22Rv1 (cell line): ENCODE measurements around the gene CXCL16.

Experiments used
- ZFX ChIP-seq: fragments of 450-650 bp; IDR thresholded peaks from 2 replicates; pipeline ENCODE4 v1.6.1; 2017; ENCODE audit warnings: antibody characterized with exemption, borderline replicate concordance
- TF ChIP-seq, protein P1 (sequence below): fragments of 450-650 bp; IDR thresholded peaks from 2 replicates; pipeline ENCODE4 v1.5.1; 2017; ENCODE audit warnings: mild to moderate bottlenecking

DNA sequence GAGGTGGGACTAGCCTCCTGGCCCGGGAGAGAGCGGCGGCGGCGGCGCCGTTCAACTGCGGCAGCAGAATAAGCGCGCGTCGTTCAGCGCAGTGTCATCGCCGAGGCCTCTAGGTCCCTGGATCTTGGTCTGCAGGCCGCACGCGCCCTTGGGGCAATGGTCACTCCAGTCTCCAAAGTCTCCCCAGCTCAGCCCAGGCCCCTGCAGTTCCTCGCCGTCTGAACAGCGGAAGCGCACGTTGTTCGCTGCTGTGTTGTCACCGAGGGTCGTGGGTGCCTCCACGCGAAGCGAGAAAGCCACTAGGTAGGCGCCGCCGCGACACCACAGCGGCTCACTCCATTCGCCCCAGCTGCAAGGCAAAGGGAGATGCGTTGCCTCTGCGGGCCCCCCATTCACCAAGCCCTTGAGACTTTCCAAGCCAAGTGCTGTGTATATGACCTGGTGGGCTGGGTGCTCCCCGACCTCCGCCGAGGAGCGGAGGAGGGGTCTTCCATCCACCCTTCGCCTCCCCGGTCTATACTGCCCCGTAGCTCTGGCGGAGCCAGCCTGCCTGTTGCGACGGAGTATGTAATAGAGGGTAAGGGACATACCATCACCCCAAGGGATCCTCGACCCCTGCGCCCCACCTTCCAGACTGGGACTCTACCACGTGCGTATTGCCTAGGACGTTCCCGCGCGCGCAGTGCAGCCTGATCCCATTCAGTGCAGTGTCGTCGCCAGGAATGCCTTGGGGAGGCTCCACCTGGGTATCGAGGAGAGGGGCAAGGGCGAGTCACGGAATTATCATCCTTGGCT, 45.8 kb upstream of the CXCL16 start:
- TF ChIP-seq, protein P1, sequence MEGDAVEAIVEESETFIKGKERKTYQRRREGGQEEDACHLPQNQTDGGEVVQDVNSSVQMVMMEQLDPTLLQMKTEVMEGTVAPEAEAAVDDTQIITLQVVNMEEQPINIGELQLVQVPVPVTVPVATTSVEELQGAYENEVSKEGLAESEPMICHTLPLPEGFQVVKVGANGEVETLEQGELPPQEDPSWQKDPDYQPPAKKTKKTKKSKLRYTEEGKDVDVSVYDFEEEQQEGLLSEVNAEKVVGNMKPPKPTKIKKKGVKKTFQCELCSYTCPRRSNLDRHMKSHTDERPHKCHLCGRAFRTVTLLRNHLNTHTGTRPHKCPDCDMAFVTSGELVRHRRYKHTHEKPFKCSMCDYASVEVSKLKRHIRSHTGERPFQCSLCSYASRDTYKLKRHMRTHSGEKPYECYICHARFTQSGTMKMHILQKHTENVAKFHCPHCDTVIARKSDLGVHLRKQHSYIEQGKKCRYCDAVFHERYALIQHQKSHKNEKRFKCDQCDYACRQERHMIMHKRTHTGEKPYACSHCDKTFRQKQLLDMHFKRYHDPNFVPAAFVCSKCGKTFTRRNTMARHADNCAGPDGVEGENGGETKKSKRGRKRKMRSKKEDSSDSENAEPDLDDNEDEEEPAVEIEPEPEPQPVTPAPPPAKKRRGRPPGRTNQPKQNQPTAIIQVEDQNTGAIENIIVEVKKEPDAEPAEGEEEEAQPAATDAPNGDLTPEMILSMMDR = no peak
- TF ChIP-seq ZFX = no peak
